ENCODE results near the gene ASPN.

ASPN gene

DNA sequence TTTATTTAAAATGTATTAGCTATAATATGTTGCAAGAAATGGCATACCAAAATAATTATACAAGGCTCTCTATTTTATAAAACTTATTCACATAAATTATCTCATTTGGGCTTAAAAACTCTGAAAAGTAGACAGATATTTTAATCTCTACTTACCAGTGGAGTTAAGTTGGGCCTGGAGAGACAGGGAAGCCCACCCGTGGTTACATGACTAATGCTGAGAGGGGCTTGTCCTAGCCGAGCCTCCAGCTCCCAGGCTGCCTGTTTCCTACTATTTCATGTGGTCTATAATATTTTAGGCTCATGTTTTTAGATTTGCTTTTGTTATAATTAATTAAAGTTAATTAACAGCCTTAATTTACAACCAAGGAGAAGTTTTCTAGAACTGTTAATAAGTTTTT lies 20.9 kb upstream of the ASPN start:
- DNase-seq: no peak

DNA sequence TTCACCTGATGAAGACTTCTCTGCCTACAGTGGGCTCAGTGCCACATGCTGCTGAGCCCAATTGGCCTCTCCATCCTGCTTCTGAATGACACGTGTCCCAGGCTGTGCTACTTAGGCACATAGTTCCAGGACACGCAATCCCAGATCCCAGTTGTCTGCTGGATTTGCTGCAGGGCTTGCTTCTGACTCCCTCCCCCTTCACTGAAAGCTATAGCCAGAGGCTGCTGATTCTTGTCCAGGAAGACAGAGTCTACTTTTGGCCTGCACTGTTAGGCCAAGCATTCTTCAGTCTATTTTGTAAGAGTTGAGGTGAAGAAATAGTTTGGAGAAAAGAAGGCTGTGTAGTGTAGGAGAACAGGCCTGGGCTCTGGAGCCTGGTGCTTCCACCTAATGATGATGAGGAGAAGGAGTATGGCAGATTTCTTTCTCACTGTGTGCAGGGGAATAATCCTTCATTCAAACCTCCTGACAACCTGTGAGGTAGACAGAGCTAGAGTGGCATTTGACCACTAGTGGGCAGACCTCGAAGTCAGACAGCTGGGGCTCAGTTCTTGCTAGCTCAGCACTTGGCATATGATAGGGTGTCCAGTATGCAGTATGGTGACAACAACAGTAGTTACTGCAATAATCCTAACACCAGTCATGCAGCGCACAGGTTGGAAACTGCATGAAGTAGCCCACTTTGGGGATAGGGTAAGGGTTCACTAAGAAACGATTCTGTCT lies 19.5 kb upstream of the ASPN start:
- no peak for DNase-seq

DNA sequence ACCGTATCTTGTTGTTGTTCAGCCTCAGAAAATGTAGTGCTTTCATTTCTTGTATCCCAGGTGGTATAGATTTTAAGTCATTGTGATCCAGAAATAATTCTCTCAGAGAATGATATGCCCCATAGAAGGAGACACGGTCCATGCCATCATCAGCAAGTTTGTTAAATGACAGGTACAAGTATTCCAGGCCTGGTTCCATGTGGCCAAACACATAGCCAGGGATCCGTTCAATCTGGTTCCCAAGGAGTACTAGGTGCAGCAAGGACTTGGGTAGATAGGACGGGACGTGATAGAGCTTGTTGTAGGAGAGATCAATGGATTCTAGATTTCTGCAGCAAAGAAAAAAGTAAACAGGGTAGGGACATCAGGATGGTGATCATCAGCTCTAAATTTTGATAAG lies 18.4 kb upstream of the ASPN start:
- DNase-seq: no peak

DNA sequence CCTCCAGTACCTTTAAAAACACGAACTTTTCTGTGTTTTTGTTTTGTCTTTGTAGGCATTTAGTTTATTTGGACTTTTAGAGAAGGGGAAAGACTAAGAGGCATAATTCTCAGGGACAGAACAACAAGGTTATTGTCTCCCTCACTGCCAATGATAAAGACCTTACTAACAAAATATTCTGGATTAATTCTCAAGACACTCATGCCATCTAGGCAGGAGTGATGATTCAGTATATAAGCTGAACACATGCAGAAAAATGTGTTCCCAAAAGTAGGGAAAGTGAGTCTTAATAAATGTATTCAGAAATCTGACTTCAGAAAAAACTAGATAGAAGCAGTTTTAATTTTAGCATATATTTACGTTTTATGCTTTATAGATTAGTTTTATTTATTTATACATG lies 17.4 kb upstream of the ASPN start:
- DNase-seq: no peak

DNA sequence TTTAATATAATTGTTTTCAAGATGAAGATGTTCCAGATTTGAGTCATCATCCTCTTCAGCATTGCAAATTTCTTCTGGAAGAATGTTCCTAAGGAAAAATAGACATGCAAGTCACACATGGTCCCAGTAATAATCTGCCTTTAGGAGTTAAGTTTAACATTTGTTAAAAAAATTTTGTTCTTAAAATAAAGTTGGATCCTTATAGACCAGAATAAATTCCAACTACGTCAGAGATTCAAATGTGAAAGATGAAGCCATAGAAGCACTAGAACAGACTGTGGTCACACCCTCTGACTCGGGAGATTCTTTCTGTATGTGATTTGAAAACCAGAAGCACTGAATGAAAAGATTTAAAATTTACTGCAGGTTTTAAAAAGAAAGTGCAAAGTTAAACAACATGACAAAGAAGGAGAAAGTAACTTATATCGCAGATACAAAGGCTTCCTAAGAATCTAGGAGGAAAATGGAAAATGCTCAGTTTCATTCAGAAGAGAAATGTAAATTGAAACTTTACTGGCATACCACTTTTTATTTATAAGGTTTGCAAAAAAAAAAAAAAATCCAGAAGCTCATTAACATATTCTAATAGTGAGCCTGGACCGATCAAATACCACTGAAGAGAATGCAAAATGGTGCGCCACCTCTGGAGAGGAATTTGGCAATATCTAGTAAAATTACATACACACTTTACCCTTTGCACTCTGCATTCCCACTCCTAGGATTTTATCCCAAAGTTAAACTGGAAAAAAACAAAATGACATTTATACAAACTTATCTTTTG lies 14.3 kb upstream of the ASPN start:
- no peak for DNase-seq

DNA sequence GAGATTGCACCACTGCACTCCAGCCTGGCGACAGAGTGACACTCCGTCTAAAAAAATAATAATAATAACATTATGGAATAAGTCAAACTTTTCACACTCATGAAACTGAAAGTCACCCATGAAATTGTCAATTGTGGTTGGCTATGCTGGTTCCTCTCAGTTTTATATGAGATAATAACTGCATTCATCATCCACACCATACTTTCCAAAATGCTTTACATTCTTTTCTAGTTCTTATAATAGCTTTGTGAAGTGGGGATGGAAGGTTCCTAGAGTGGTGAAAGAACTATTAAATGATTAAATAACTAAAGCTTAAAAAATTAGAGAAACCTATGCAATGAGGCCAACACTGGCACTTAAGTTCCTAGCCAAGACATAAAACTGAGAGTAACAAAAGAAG lies 12.6 kb upstream of the ASPN start:
- no peak for DNase-seq

DNA sequence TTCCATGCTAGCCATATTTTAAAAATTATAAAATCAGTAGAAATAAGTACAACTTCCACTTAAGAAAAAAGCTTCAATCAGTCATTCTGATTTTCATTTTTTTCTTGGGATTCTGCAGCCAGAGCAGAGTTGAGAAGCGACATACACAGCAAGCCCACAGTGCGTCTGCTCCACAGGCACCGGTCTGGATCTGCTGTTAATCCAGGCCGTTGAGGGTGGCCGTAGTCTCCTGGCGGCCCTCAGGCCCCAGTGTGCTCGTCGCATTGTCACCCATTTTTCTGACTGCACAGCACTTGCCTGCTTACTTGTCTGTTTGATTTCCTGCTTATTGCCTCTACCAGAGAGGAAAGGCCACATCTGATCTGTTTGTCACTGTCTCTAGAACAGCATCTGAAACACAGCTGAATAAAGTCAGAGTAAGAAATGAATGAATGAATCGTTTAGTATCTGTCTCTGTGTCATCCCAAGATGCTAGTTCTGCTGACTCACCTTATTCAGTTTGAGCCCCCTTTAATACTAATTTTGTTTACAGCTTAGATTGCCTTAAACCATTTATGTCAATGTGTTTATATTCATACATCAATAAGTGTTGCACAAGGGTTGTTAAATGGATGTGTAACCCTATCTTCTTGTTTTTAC lies 11.6 kb upstream of the ASPN start:
- DNase-seq: no peak

DNA sequence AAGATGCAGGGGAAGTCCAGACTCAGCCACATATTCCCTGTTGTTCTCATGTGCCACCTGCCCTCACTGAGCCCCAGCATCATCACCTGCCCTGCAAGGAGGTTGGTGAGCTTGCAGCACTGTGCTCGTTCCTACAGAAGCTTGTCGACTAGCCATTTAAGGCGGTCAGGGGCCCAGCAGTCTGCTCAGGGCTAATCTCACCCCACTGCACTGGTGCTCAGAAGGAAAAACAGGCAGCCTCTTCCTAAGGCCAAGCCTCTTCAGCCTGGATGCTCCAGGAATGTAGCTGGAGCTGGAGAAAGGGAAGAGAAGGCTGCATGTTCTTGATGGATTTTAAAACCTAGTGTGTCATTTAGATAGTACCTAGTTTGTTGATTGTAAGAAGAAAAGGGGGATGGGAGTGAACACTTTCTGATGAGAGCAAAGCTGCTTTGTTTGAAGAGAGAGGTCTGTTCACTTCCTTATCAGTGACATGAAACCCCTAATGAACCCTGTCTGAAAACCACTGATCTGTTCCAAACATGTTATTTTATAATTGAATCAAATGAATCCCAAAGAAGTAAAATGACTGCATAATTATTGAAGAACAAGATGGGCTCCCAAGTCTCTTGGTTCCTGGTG lies 10.6 kb upstream of the ASPN start:
- DNase-seq: no peak

DNA sequence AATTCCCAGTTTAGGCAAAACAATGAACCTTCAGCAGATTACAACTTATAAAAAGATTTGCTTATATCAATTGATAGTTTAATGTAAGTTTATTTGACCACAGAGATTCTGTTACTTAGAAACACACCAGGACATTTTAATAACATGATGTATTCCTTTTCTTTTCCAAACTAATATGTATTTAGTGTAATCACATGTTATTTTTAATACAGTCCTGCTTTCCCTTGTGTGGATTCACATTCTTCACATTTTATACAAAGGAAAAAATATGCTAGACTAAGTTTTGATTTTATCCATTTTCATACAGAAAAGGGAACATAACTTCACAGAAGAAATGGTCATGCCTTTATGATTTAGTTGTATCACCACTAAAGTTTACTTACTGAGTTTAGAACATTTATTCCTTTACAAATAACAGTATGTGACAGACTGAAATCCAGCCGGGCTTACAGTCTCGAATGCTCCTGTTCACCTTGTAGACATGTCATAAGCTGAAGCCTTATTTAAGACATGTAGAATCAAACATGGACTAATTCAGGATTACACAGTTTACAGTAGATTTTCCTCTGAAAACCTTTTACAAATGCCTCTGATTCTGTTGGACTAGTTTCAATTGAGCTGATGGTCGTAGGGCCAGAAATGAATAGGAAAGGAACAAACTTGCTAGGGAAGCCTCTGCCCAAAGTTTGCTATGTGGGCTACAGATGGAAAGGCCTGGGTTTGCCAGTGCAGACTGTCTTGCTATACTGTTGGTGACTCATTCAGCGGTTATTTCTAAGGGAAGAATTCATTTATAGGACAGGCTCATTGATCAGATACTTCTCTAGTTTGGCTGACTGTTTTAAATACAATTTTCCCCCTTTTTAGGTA lies 6.6 kb upstream of the ASPN start:
- DNase-seq: no peak

DNA sequence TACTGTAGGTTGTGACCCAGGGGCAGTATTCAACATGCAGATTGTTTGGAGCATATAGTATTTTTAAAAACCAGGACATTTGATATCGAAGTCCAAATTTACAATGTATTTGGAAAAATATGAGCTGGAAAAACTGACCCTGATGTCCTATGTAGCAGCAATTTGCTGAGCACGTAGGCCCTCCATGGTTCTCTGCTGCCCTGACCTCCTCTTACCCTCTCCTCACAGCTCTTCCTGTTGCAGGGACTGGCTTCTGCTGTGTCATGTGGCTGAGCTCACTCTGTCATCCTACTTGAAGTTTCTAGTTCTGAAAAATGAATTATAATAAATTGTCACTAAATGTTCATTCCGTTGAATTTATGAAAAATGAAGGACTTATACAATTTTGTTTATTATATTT lies 4.1 kb upstream of the ASPN start:
- DNase-seq: no peak

DNA sequence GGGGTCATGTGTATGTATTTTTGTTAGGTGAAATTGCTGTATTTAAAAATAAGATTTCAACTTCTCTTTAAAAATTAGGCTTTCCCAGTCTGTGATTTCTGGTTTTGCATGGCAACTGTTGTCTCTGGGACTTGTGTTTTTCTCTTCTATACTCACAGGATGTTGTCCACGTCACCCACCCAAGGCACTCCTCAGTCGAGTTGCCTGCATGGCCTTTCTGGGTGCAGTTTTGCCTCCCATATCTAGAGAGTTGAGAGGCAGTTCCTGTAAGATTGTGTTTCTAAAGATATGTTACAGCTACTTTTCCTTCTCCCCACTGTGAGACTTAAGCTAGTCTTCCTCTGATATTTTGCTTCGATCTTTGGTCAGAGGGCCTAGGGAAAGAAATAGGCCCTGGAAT lies 2.3 kb upstream of the ASPN start:
- DNase-seq: no peak

DNA sequence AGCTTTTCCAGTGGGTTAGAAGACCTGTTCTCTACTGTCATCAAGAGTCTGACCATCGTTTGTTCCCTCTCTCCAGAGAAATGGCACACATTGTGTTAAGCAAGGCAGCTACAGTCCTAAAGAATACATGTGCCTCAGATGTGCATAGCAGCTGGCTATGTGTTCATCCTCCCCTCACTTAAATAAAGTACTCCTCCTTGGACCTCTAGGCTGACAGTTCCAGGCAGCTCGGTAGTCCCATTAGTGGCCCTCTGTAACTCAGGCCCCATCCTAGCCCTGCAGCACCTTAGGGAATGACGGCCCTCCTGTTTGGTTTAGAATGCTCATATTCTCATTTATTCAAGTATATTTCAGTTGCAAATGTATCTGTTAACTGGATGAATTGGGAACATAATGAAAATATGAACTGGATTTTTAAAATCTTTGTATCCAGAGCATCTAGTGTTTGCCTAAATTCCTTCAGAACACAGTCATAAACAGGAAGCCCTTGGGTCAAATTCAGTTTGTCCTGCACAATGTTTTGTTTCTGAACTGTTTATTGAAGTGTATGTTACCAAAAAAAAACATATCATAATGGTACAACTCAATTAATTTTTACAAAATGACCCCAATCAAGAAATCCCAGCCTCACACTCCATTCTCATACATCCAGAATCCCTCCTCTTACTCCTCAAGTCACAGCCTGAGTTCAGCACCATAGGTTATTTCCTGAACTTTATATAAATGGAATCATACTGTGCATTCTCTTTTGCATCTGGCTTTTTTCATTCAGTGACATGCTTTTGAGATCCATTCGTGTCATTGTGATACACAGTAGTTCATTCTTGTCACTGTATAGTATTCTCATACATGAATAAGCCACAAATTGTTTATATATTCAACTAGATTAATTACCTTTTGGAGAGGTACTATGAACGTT lies 1.6 kb upstream of the ASPN start:
- no peak for DNase-seq

DNA sequence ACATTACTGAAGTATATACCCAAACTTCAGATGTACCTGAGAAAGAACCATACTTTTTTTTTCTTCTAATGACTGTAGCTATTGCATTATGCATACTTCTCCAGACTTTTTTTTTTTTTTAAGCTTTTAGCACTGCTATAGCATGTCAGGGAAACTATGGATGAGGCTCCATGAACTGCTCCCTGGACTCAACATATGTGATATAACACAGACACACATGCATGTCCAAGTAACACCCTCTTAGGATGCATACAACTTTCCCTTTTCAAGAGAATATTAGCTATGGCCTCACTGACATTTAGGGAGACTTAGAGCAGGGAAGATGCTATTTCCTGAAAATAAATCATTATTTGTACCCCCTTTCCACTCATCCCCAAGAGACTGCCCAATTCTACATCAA lies 499 bp upstream of the ASPN start:
- DNase-seq: no peak

DNA sequence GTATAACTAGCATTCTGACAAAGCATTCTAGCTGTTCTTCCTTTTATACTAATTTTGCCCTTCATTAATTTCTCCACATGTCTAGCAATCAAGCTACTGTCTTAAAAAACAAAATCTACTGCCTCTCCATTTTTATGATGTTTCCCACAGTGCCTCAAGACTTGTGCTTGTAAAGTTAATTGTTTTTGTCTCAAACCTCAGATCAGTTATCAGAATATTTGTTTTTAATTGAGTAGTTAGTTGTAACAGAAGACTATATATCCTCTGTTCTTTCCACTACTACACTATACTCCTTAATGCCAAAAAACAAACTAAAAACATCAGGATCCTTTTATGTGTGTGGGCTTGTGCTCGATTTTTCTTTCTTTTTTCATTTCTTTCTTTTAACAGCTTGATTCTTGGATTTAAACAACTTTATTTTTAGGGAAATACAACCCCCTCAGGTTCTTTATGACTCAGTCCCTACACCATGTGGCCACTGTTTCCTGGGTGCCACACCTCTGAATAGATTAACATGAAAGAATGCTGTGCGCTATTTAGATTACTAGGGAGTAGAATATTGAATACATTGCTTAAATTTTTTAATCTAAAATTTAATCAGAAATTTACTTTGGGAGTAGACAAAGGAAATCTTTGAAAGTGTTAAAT lies 1.2 kb downstream of the ASPN start:
- DNase-seq: no peak

DNA sequence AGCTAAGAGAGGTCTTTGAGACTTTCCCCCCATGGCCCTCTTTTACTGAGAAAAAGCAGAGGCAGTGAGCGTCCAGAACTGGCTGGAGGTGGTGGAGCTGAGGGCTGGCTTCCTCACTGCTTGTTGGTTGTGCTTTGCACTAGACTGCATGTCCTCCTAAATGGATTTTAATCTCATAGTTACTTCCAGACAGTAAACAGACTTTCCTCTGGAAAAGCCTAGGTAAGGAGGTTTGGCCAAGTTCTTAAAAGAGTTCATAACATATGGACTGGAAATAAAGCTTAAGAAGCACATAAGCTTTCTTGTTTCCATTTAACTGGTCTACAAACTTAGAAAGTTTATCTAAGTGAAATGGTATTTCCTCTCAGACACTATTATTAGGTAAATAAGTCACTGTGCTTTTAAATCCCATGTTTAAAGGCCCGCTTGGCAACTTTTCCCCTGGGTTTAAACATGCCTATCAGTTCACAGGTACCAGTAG lies 2.0 kb downstream of the ASPN start:
- DNase-seq: no peak

DNA sequence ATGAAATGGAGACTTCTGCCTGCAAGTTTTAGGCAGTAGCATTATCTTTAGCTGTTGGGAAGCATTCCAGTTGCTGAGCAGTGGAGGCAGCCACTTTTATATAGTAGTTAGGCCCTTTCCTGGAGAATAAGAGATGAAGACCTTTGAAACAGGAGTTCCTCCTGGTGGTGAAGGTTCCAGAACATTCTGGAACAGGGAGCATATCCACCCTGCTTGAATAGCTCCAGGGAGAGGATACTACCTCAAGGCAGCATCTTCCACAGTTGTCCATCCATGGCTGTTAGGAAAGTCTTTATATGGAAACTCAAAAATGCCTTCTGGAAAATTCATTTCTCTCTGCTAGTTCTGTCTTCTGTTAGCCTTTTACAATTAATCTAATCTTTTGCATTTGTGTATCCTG lies 3.0 kb downstream of the ASPN start:
- DNase-seq: no peak

DNA sequence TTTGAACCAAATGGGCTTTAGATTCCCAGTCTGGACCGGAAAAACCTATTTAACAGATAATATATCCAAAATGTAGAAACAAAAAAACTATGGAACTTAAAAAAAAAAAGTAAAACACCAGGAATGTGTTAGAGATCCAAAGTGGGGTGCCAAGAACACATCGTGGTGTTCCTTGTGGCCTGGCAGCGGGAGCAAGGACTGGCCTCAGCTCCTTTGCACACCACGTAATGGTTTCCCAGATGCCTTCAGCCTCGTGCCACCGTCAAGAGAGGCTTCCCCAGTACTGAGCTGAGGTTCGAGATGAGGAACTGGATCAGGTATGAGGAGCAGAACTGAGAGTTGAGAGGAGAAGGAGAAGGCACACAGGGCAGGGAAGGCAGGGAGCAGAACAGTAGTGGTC lies 3.5 kb downstream of the ASPN start:
- no peak for DNase-seq

DNA sequence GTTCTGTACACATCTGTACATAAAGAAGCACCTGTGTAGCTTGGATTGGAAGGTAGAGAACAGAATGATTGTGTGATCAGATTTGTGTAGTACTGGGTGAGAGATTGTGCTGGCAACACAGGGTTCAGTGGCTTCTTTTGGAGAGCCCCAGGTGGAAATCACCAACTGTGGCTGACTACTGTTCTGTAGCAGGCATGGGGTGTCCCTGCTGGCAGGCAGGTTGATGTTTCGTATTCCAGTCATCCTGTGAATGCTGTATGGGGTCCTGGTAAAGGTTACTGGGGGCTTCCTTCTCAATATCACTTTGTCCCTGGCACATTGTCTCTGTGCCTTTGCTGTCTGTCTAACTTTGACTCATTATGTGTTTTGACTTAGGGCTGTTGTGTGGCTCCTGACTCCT lies 5.3 kb downstream of the ASPN start:
- DNase-seq: no peak

DNA sequence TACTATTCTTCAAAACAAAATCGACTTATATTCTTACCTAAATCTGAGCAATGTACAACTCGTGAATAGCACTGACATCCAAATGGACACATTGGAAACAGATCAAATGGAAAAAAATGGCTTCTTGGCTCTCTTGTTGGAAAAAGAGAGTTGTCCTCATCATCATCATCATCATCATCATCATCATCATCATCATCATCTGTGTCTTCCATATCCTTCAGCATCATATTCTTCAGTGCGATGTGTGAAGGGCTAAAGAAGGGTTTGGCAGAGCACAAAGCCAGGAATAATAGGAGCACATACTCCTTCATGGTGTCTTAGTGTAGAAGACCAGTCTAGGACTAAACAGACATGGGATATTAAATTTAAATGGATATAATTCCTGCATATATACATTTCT lies 7.7 kb downstream of the ASPN start:
- DNase-seq: no peak

DNA sequence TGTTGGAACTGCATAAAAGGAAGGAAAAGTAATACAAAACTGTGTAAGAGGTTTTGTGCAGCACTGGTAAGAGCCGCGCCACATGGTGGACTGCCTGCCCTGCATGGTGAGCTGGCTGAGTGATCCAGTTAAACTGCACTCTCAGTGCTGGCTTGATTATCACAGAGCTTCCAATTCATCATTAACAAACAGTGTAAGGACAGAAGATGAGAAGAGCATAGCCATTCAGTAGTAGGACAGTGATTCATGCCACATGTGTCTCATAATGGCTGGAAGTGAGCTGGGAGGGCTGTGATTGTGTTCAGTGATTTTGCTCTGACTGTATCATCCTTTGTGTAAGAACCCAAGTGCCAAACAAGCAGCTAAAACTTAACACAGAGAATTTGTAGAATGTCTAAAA lies 14.1 kb downstream of the ASPN start:
- no peak for DNase-seq

DNA sequence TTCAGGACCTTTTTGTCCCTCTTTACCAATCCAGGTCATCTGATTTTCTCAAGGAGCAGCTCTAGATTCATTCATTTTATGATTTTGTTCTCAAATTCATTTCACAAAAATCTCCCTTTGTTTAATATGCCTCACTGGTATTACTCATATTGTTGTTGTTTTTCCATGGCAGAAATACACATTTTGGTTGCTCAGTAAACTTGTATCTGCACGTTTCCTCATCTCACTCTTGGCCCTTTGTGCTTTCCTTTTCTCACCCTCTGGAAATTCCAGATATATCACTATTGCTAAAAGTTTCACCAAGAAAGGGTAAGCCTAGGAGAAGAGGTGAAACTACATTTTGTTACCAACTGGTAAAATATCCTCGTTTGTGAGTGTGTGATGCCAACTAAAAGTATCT lies 14.8 kb downstream of the ASPN start:
- no peak for DNase-seq

All from stimulated activated CD4-positive, alpha-beta T cell treated with anti-CD3 and anti-CD28 coated beads, Interleukin-4, amount 100 ng/mL, for 1 hour (primary cell).